Keratinocyte (primary cell): ENCODE data around the gene CXXC5. TPM values are rescaled to one million over a fixed set of nuclear protein-coding genes. Genes with fewer than 3 reads are reported as not detected.
A peak's percentile ranks its signal among the peaks of the same experiment; 100 is the strongest.

Source experiments
- DNase-seq: peaks from one replicate; pipeline ENCODE4 v3.0.0-alpha.2; 2011; ENCODE audit warnings: low read depth, missing footprints, low spot score
- FAIRE-seq: peaks from 2 replicates; lab custom pipeline; 2011; peaks lifted over from hg19 to GRCh38; lab: Jason Lieb, UNC
- H2AFZ ChIP-seq: 2 replicates; pipeline ENCODE4 v1.6.0; 2012; ENCODE audit warnings: low read length, control low read depth, inconsistent platforms; ENCODE audit not compliant: control insufficient read depth
- H3K27ac ChIP-seq: 2 replicates; pipeline ENCODE4 v1.5.1; 2011; ENCODE audit warnings: low read length; ENCODE audit not compliant: control insufficient read depth, insufficient read depth
- H3K27me3 ChIP-seq: 3 replicates; pipeline ENCODE4 v1.6.0; 2011; ENCODE audit warnings: low read length; ENCODE audit not compliant: control insufficient read depth, insufficient read depth; ENCODE audit errors: extremely low read depth
- H3K36me3 ChIP-seq, 2 experiments: 2 replicates in 1 of 2; 3 replicates in 1 of 2; pipeline ENCODE4 v1.5.1; 2011; ENCODE audit warnings: low read length in 2 of 2, mild to moderate bottlenecking in 1 of 2; ENCODE audit not compliant: control insufficient read depth in 2 of 2, insufficient read depth in 2 of 2; ENCODE audit errors: extremely low read depth in 1 of 2
- H3K4me1 ChIP-seq: 3 replicates; pipeline ENCODE4 v1.5.1; 2011; ENCODE audit warnings: low read length; ENCODE audit not compliant: control insufficient read depth, insufficient read depth; ENCODE audit errors: extremely low read depth
- H3K4me2 ChIP-seq: 3 replicates; pipeline ENCODE4 v1.6.0; 2011; ENCODE audit warnings: low read depth, low read length; ENCODE audit not compliant: control insufficient read depth, insufficient read depth; ENCODE audit errors: extremely low read depth
- H3K4me3 ChIP-seq, 3 experiments: fragments of 200-600 bp in 1 of 3; sonication (generic) in 1 of 3; 2 replicates in 2 of 3; 3 replicates in 1 of 3; pipeline ENCODE4 v1.5.1; 2011 to 2016; ENCODE audit warnings: low read length in 3 of 3, mild to moderate bottlenecking in 3 of 3, control low read depth in 2 of 3, inconsistent platforms in 1 of 3, low read depth in 1 of 3, mixed read lengths in 1 of 3, mixed run types in 1 of 3, moderate library complexity in 1 of 3; ENCODE audit not compliant: control insufficient read depth in 2 of 3, insufficient read depth in 2 of 3; ENCODE audit errors: extremely low read depth in 1 of 3
- H3K79me2 ChIP-seq: 2 replicates; pipeline ENCODE4 v1.6.0; 2012; ENCODE audit warnings: low read length; ENCODE audit not compliant: control insufficient read depth, insufficient read depth
- H3K9ac ChIP-seq: 3 replicates; pipeline ENCODE4 v1.6.0; 2011; ENCODE audit warnings: low read length; ENCODE audit not compliant: control insufficient read depth, insufficient read depth; ENCODE audit errors: extremely low read depth
- H3K9me1 ChIP-seq: 3 replicates; pipeline ENCODE4 v1.6.0; 2011; ENCODE audit warnings: low read length; ENCODE audit not compliant: control insufficient read depth, insufficient read depth; ENCODE audit errors: extremely low read depth
- H3K9me3 ChIP-seq: 2 replicates; pipeline ENCODE4 v1.5.1; 2012; ENCODE audit warnings: low read depth, low read length; ENCODE audit not compliant: control insufficient read depth
- H4K20me1 ChIP-seq: 3 replicates; pipeline ENCODE4 v1.6.0; 2011; ENCODE audit warnings: low read length; ENCODE audit not compliant: control insufficient read depth, insufficient read depth; ENCODE audit errors: extremely low read depth
- CTCF ChIP-seq, 3 experiments: IDR thresholded peaks in 1 of 3; conservative IDR thresholded peaks in 1 of 3; optimal IDR thresholded peaks in 1 of 3; 2 replicates in 2 of 3; 3 replicates in 1 of 3; pipeline versions ENCODE3 to v1.5.1; 2011; ENCODE audit warnings: low read length in 3 of 3, mild to moderate bottlenecking in 3 of 3, moderate library complexity in 2 of 3, control low read depth in 1 of 3, inconsistent platforms in 1 of 3; ENCODE audit not compliant: insufficient read depth in 2 of 3; ENCODE audit errors: extremely low read depth in 1 of 3
- EZH2 ChIP-seq: IDR thresholded peaks from one replicate; pipeline ENCODE4 v1.6.1; 2012; ENCODE audit warnings: inconsistent platforms, mild to moderate bottlenecking, low read length, moderate library complexity
- dilution Hi-C: fragments of 300-500 bp; cut with MboI; formaldehyde crosslinking; loops from one replicate; pipeline ENCODE4 v1.7.0; 2020; ENCODE audit warnings: low sequenced_read_pairs; ENCODE audit not compliant: extremely low pct_ligation_motif_present
- polyA plus RNA-seq, 5 experiments: library from polyadenylated mRNA; depleted of rRNA in 3 of 5; stranded (reverse) in 3 of 5; stranded (forward) in 1 of 5; unstranded in 1 of 5; fragments of >200 nt; gene quantifications; 1 replicate in 1 of 5; 2 replicates in 3 of 5; 3 replicates in 1 of 5; pipeline versions ENCODE4 v1.2.1 to v1.2.3, GENCODE V29; 2011 to 2012; ENCODE audit warnings: missing spikeins in 2 of 5, low read depth in 1 of 5, low replicate concordance in 1 of 5

Gene CXXC5
- polyA plus RNA-seq, 1 donor (not counting 4 experiments of a cell fraction or from before 2014, with no cell fraction given): 1.0 TPM

- FAIRE-seq: no peak
- peaks cover 20% of the 10 kb centered on the region for H3K4me1 ChIP-seq
These were observed 1.2 kb downstream of the CXXC5 start for GRCh38 chr5:139649082-139649991.

GRCh38 chr5:139650031-139650688 lies 2.0 kb downstream of the CXXC5 start:
- H3K27me3 ChIP-seq: peaks cover 42% of the 10 kb centered on the region
- H3K4me2 ChIP-seq: peak overlapping the region; percentile 77
- H3K79me2 ChIP-seq: no peaks in the 10 kb centered on the region
- no peaks in the 10 kb centered on the region for H4K20me1 ChIP-seq
- dilution Hi-C loops: no loop called here
- FAIRE-seq (no peak), DNase-seq (no peak)
- H3K9ac ChIP-seq: no peak overlapping the region
- no peaks in the 10 kb centered on the region for H3K36me3 ChIP-seq
- no peaks in the 10 kb centered on the region for H3K9me1 ChIP-seq
- no peak overlapping the region for H3K27ac ChIP-seq
- peak; percentile 81 for TF ChIP-seq EZH2
- no peak for TF ChIP-seq CTCF (optimal IDR thresholded peaks at IDR 0.05 in 1 of 3, IDR thresholded peaks at IDR 0.05 in 1 of 3, conservative IDR thresholded peaks at IDR 0.05 in 1 of 3; ENCODE audit: extremely low read depth in 1 of 3, insufficient read depth in 2 of 3, low read length in 3 of 3)
- H3K4me1 ChIP-seq: peaks cover 20% of the 10 kb centered on the region
- H2AFZ ChIP-seq: no peak overlapping the region
- no peaks in the 10 kb centered on the region for H3K9me3 ChIP-seq
- H3K4me3 ChIP-seq: peak overlapping the region; percentile 47 to 67 (median 48)

More at GRCh38 chr5:139649082-139649991, 1.2 kb downstream of the CXXC5 start:
- Histone ChIP-seq H4K20me1 (no peaks in the 10 kb centered on the region), H3K9me1 (no peaks in the 10 kb centered on the region), H3K27me3 (peaks cover 42% of the 10 kb centered on the region), H3K79me2 (no peaks in the 10 kb centered on the region), H3K4me2 (peak overlapping the region; percentile 77), H3K27ac (no peak overlapping the region), H3K9ac (no peak overlapping the region), H3K4me3 (peak overlapping the region; percentile 47 to 67 (median 57)), H3K36me3 (no peaks in the 10 kb centered on the region), H3K9me3 (no peaks in the 10 kb centered on the region), H2AFZ (no peak overlapping the region)
- dilution Hi-C loops: no loop called here
- TF ChIP-seq CTCF (optimal IDR thresholded peaks at IDR 0.05 in 1 of 3, IDR thresholded peaks at IDR 0.05 in 1 of 3, conservative IDR thresholded peaks at IDR 0.05 in 1 of 3; ENCODE audit: extremely low read depth in 1 of 3, insufficient read depth in 2 of 3, low read length in 3 of 3) (no peak), EZH2 (peak; percentile 47)
- no peak for DNase-seq
